Right atrium auricular region (tissue), 2 donors: Measurements from ENCODE around the gene CIT. TPM values are rescaled to one million over a fixed set of nuclear protein-coding genes. Genes with fewer than 3 reads are reported as not detected.
"Not testable (repeated sequence)": the region's sequence is repeated elsewhere in the genome, so short reads cannot be mapped to it uniquely, and the experiment has no call there.

Experiments
- DNase-seq: peaks from one replicate; pipeline ENCODE4 v3.0.0-alpha.2; 2019; ENCODE audit warnings: low spot score
- H3K27ac ChIP-seq, 2 donors: fragments of 200-600 bp; sonication (generic); 1 replicate in 1 of 2; 2 replicates in 1 of 2; pipeline ENCODE4 v1.5.1; 2016 to 2019
- H3K27me3 ChIP-seq, 2 donors: fragments of 200-600 bp; sonication (generic); one replicate each; pipeline versions ENCODE4 v1.5.1 to v1.6.0; 2017 to 2019
- H3K36me3 ChIP-seq: fragments of 200-600 bp; sonication (generic); one replicate; pipeline ENCODE4 v1.5.1; 2016
- H3K4me1 ChIP-seq, 2 donors: fragments of 200-600 bp; sonication (generic); one replicate each; pipeline versions ENCODE4 v1.5.1 to v1.6.0; 2017 to 2019
- H3K4me3 ChIP-seq, 2 donors: fragments of 200-600 bp; sonication (generic); 1 replicate in 1 of 2; 2 replicates in 1 of 2; pipeline ENCODE4 v1.5.1; 2017 to 2019; ENCODE audit warnings: mild to moderate bottlenecking in 1 of 2, moderate library complexity in 1 of 2
- H3K9me3 ChIP-seq, 2 donors: fragments of 200-600 bp; sonication (generic); one replicate each; pipeline ENCODE4 v1.5.1; 2019
- total RNA-seq, 2 donors: library from RNA; depleted of rRNA; stranded (reverse); fragments of >200 nt; gene quantifications; one replicate each; pipeline ENCODE4 v1.1.0, GENCODE V29; 2016
- TF ChIP-seq, protein P1 (sequence below), 2 donors: fragments of 200-600 bp; sonication (generic); IDR thresholded peaks; one replicate each; pipeline ENCODE4 v1.5.1; 2019; ENCODE audit warnings: antibody characterized with exemption in 2 of 2

CIT gene
- total RNA-seq, 2 donors from 2014 or later = 0.79 to 1.2 TPM

DNA sequence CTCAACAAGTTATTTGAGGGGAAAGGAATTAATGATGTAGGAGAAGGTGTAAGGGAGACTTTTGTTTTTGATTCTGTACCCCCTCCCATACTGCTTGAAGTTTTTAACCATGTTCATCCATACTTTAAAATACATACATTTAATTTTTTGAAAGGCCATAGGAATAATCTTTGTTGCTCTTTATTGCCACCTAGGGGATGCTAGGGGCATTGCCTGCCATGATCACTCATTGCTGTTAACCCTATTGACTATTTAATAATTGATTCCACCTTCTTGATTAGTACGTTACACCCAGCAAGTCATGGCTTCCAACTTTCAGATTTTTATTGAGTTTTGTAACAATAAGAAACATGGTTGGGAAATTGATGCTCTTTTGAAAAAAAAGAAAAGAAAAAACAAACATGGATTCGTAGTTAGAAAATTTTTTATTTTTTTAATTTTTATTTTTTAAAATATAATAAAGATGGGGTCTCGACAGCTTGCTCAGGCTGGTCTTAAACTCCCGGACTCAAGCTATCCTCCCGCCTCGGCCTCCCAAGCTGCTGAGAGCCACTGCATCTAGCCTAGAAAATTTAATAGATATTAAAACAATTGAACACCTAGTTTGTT, 217.7 kb downstream of the CIT start:
- Histone ChIP-seq H3K4me3 (no peak overlapping the region), H3K9me3 (no peaks in the 10 kb centered on the region), H3K36me3 (no peaks in the 10 kb centered on the region), H3K27me3 (no peaks in the 10 kb centered on the region), H3K4me1 (no peaks in the 10 kb centered on the region), H3K27ac (no peak overlapping the region)
- DNase-seq = no peak
- TF ChIP-seq, protein P1, sequence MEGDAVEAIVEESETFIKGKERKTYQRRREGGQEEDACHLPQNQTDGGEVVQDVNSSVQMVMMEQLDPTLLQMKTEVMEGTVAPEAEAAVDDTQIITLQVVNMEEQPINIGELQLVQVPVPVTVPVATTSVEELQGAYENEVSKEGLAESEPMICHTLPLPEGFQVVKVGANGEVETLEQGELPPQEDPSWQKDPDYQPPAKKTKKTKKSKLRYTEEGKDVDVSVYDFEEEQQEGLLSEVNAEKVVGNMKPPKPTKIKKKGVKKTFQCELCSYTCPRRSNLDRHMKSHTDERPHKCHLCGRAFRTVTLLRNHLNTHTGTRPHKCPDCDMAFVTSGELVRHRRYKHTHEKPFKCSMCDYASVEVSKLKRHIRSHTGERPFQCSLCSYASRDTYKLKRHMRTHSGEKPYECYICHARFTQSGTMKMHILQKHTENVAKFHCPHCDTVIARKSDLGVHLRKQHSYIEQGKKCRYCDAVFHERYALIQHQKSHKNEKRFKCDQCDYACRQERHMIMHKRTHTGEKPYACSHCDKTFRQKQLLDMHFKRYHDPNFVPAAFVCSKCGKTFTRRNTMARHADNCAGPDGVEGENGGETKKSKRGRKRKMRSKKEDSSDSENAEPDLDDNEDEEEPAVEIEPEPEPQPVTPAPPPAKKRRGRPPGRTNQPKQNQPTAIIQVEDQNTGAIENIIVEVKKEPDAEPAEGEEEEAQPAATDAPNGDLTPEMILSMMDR (IDR thresholded peaks at IDR 0.05) = peak; percentile 84 to 87

DNA sequence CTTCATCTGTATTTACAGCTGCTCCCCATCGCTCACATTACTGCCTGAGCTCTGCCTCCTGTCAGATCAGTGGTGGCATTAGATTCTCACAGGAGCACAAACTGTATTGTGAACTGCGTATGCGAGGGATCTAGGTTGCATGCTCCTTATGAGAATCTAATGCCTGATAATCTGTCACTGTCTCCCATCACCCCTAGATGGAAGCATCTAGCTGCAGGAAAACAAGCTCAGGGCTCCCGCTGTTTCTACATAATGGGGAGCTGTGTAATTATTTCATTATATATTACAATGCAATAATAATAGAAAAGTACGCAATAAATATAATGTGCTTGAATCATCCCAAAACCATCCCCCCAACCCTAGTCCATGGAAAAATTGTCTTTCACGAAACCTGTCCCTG, 219.0 kb downstream of the CIT start:
- not testable (repeated sequence) for DNase-seq, H3K27ac ChIP-seq, H3K4me1 ChIP-seq, H3K27me3 ChIP-seq, H3K4me3 ChIP-seq, H3K36me3 ChIP-seq
- H3K9me3 ChIP-seq = peaks cover 0 to 11% of the 10 kb centered on the region in 2 donors
- TF ChIP-seq, protein P1 (IDR thresholded peaks at IDR 0.05) = peak in 1 of 2 donors; percentile 17

DNA sequence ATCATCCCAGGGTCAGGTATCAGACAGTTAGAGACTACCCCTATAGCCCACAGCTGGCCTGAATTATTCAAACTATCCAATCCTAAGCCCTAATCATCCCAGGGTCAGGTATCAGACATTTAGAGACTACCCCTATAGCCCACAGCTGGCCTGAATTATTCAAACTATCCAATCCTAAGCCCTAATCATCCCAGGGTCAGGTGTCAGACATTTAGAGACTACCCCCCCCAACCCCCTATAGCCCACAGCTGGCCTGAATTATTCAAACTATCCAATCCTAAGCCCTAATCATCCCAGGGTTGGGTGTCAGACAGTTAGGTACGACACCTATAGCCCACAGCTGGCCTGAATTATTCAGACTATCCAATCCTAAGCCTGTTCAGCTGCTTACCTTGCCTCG, 220.1 kb downstream of the CIT start:
- H3K4me1 ChIP-seq, DNase-seq, H3K4me3 ChIP-seq, H3K27me3 ChIP-seq, H3K36me3 ChIP-seq, H3K27ac ChIP-seq: not testable (repeated sequence)
- H3K9me3 ChIP-seq = peaks cover 6 to 22% of the 10 kb centered on the region in 2 donors

DNA sequence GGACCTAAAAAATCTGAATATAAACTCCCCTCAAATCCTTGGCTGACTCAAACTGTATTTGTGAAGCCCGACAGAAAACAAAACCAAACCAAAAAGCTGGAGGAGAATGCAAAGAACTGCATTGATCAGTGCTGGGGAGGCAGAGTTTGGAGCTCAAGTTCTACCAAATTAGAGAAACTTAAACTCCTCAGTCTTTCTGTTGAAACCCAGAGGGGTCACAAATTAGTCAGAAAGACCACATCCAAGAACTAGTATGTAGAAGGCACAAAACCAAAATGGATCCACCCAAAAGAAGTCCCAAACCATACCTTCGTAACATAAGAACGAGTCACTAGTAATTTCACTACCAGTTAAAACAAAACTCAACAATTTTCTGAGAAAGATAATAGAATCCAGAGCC, 224.5 kb downstream of the CIT start:
- Histone ChIP-seq H3K4me1 (no peaks in the 10 kb centered on the region), H3K27me3 (no peaks in the 10 kb centered on the region), H3K4me3 (no peak overlapping the region), H3K9me3 (peaks cover 6 to 28% of the 10 kb centered on the region in 2 donors), H3K36me3 (no peaks in the 10 kb centered on the region), H3K27ac (no peak overlapping the region)
- DNase-seq = no peak
- TF ChIP-seq, protein P1 (IDR thresholded peaks at IDR 0.05) = no peak

DNA sequence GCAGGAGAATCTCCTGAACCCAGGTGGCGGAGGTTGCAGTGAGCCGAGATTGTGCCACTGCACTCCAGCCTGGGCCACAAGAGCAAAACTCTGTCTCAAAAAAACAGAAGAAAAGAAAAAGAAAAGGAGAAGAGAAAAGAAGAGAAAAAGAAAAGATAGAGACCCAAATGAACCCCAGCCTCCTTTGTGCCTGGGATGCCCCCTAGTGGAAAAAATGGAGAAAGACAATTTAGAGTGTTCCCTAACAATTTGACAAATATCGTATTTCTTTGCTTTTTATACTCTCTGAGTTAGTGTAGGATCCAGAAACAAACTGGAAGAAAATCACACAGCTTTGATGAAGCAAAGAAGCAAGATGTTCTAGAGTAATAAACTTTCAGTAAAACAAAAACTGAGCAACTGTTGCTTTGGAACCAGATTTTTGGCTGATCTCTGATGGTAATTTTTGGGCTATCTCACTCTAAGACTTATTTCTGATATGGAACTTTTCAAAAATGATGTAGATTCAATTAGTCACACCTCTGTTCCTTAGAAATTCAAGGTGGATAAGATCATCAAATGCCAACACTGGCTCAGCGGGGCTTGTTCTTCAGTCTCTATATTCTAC, 227.8 kb downstream of the CIT start:
- no peaks in the 10 kb centered on the region for H3K4me1 ChIP-seq
- no peak overlapping the region for H3K27ac ChIP-seq
- no peaks in the 10 kb centered on the region for H3K27me3 ChIP-seq
- no peak for DNase-seq
- no peaks in the 10 kb centered on the region for H3K36me3 ChIP-seq
- TF ChIP-seq, protein P1 (IDR thresholded peaks at IDR 0.05) = peak in 1 of 2 donors; percentile 69
- H3K4me3 ChIP-seq = no peak overlapping the region
- H3K9me3 ChIP-seq = peaks cover 6 to 28% of the 10 kb centered on the region in 2 donors

DNA sequence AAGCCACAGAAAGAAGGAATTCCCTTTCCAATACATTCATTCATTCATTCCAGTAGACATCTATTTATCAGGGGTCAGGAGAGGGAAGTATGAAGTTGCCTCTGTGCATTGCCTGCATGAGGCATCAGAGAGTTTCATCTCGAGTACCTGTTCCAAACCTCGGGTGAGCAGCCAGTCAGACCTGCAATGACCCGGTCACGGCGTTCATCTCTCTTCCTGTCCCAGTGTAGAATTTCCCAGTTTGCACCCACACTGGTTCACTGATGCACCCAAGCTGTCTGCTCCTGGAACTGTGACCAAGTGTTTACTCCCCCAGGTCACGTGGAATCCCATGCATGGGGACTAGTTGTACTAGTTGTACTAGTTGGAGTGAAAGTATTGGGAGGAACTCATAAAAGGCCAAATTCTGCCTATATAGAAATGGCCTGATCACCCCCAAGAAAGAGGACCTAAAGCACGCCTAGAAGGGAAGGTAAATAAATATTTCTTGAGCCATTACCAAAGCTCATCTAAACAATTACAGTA, 231.5 kb downstream of the CIT start:
- H3K4me3 ChIP-seq = no peak overlapping the region
- no peaks in the 10 kb centered on the region for H3K4me1 ChIP-seq
- no peaks in the 10 kb centered on the region for H3K9me3 ChIP-seq
- H3K27ac ChIP-seq = no peak overlapping the region
- no peaks in the 10 kb centered on the region for H3K27me3 ChIP-seq
- TF ChIP-seq, protein P1 (IDR thresholded peaks at IDR 0.05) = no peak
- H3K36me3 ChIP-seq = no peaks in the 10 kb centered on the region
- DNase-seq = no peak
